22Rv1 (cell line): ENCODE measurements around the gene TTLL5.

Experiments
- H3K27ac ChIP-seq: fragments of 450-650 bp; 2 replicates; pipeline ENCODE4 v1.5.1; 2017
- ZFX ChIP-seq: fragments of 450-650 bp; IDR thresholded peaks from 2 replicates; pipeline ENCODE4 v1.6.1; 2017; ENCODE audit warnings: antibody characterized with exemption, borderline replicate concordance
- TF ChIP-seq, protein P1 (sequence below): fragments of 450-650 bp; IDR thresholded peaks from 2 replicates; pipeline ENCODE4 v1.5.1; 2017; ENCODE audit warnings: mild to moderate bottlenecking

Gene TTLL5

DNA sequence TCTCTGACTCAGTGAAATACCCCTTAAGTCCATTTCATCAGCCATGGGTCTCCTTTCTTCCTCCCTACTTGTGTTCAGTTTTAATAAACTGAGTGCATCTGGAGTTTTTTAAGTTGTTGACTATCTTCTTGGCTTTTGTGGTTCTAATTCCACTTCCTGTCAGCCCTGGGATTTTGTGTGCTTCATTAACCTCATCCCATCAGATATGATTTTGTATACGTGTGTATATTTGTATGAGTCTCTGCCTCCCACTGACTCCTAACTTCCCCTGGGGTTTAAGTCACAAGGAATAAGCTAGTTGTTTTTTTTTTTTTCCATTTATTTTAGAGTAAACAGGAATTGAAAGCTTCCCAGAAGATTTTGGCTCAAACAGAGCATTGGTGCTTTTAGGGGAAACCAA, 62.7 kb downstream of the TTLL5 start:
- TF ChIP-seq, protein P1, sequence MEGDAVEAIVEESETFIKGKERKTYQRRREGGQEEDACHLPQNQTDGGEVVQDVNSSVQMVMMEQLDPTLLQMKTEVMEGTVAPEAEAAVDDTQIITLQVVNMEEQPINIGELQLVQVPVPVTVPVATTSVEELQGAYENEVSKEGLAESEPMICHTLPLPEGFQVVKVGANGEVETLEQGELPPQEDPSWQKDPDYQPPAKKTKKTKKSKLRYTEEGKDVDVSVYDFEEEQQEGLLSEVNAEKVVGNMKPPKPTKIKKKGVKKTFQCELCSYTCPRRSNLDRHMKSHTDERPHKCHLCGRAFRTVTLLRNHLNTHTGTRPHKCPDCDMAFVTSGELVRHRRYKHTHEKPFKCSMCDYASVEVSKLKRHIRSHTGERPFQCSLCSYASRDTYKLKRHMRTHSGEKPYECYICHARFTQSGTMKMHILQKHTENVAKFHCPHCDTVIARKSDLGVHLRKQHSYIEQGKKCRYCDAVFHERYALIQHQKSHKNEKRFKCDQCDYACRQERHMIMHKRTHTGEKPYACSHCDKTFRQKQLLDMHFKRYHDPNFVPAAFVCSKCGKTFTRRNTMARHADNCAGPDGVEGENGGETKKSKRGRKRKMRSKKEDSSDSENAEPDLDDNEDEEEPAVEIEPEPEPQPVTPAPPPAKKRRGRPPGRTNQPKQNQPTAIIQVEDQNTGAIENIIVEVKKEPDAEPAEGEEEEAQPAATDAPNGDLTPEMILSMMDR = no peak
- TF ChIP-seq ZFX = no peak
- no peak overlapping the region for H3K27ac ChIP-seq

DNA sequence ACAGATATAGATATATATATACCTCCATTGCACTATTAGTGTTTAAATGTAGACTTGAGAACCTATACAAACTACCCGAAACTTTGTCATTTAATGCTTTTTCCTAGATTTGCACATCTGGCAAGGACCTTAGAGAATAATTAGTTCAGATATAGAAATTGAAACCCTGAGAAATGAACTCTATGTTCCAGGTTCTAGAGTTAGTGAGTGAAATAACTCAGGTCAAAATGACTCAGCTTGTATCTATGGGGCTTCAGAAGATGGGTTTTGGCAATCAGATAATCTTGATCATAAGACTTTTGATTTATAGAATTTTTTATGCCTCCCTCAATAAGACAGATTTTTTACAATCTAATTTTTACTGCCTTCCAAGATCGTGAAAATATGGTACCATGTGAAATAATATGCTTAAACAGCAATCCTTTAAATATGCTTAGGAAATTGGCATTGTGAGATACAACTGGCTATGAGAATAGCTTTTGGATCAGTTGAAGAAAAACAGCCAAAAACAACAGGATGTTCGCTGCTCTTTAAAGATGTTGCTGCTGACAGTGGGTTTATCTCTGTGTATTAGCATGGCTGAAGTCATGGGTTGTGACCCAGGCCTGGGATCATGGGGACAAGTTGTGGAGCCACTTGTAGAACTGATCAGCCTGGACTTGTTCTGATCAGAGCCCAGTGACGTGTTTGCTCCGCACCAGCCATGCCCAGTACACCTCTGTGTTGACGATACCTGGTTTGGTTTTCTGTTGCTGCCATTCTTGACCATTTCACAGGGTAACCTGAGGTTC, 63.6 kb downstream of the TTLL5 start:
- H3K27ac ChIP-seq = no peak overlapping the region
- no peak for TF ChIP-seq ZFX
- TF ChIP-seq, protein P1 = no peak

DNA sequence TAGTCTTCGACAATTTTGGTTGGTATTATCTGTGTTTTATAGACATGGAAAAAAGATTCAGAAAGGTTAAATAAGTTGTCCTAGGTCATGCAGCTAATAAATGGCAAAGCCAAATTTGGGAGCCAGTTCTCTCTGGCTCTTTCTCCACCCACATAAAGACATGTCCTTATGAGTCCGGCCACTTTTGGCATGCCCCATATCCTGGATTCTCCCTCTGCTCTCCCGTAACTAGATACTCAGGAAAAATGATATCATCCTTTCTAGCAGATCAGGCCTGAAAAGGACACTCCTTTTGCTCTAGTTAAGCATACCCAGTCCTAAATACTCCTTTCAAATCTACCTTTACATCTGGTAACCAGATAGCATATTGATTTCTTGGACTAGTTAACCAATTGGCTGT, 64.4 kb downstream of the TTLL5 start:
- TF ChIP-seq, protein P1 = no peak
- no peak for TF ChIP-seq ZFX
- no peak overlapping the region for H3K27ac ChIP-seq

DNA sequence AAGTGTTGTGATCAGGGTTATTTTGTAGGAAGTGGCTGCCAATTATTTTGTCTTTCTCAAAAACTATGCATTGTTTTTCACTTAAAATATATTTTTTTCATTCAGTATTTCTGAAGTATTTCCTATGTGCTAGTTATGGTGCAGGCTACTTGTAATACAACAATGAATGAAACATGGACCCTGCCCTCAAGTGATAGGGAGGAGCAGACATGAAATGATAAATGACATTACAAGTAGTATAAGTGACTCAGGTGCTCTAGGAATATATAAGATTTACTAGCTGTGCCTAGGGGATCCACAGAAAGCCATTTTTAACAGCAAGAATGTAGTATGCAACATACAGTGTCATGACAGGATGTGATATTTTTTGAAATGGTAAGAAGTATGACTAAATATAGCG, 65.3 kb downstream of the TTLL5 start:
- H3K27ac ChIP-seq = no peak overlapping the region
- no peak for TF ChIP-seq ZFX
- TF ChIP-seq, protein P1 = no peak

DNA sequence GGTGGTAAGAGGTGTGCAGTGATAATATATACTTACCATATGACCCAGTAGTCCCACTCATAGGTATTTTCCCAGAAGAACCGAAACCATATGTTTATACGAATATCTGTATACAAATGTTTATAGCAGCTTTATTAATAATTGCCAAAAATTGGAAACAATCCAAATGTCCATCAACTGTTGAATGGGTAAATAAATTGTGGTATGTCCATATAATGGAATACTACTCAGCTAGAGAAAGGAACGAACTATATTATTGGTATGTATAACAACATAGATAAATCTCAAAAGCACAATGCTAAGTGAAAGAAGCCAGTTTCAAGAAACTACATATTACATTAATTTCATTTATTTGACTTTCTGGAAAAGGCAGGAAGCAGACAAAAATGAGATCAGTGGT, 66.1 kb downstream of the TTLL5 start:
- TF ChIP-seq ZFX = no peak
- TF ChIP-seq, protein P1 = no peak
- H3K27ac ChIP-seq = no peak overlapping the region

DNA sequence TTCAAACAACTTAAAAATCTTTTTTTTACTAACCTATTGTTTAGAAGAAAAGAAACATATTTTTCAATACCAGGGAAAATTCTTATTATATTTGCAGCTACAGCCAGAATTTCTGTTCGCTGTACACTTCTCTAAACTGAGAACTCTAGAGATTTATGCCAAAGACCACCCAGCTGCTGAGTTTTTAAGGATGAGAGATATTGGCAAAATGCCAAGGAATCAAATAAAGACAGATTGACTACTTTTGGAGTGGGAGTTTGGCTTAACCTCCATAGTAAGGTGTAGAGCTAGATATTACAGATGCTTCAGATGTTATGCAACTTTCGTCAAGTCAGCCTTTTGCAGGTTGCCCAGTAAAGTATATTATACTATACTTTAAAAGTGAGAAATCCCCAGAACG, 71.8 kb downstream of the TTLL5 start:
- TF ChIP-seq ZFX = no peak
- TF ChIP-seq, protein P1 = no peak
- H3K27ac ChIP-seq = no peak overlapping the region

DNA sequence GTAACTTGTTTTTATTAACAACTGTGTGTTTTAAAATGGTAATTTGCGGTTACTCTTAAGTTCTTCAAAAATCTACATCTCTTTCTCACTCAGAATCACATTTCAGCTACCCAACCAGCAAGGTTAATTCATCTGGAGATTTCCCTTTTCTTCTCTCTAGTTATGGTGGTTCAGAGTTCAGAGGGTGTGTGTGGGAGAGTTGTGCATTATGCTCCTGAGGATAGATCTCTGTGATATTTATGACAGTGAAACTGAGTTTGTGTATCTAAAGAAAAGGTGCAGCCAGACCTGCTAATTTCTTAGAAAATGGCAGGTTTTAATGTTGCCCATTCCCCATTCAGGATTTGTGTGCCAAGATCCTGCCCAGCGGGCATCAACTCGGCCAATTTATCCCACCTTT, 73.8 kb downstream of the TTLL5 start:
- H3K27ac ChIP-seq = no peak overlapping the region
- no peak for TF ChIP-seq ZFX
- TF ChIP-seq, protein P1 = no peak
